ENCODE measurements around the gene KCNG2. TPM values are rescaled to one million over a fixed set of nuclear protein-coding genes. Genes with fewer than 3 reads are reported as not detected.

The KCNG2 gene
- total and polyA plus RNA-seq, 2 of the 8 experiments (the other 6 are each of a cell fraction or from before 2014, with no cell fraction given), result 0.19 to 0.74 TPM

GRCh38 chr18:79902640-79903039, 104.9 kb downstream of the KCNG2 start:
- H3K27me3 ChIP-seq (replicated peaks in 1 of 4; ENCODE audit: control insufficient read depth in 3 of 4, extremely low read depth in 1 of 4, insufficient read depth in 3 of 4, low read length in 3 of 4), result peaks cover 0 to 2% (median 0%) of the 10 kb centered on the region in 4 experiments; a peak in 1 of 7 replicates
- no peak overlapping the region for H2BK120ac ChIP-seq (replicated peaks; ENCODE audit: low read depth, low read length)
- H3K36me3 ChIP-seq (ENCODE audit: control insufficient read depth in 2 of 4, insufficient read depth in 4 of 4, low read length in 3 of 4), result peaks cover 0 to 25% (median 0%) of the 10 kb centered on the region in 4 experiments; a peak in 3 of 8 replicates
- H3K9me3 ChIP-seq (ENCODE audit: insufficient read depth in 2 of 2, low read depth in 1 of 2, low read length in 1 of 2), result peaks cover 16 to 65% of the 10 kb centered on the region in 2 experiments
- H4K20me1 ChIP-seq (replicated peaks in 1 of 2; ENCODE audit: control insufficient read depth in 1 of 2, insufficient read depth in 2 of 2, low read length in 2 of 2), result peaks cover 0 to 1% of the 10 kb centered on the region in 2 experiments
- H2BK5ac ChIP-seq (ENCODE audit: low read depth, low read length), result no peak overlapping the region
- H2BK15ac ChIP-seq (ENCODE audit: low read length), result no peak overlapping the region
- WGBS, 2 experiments (ENCODE audit: extremely low coverage in 1 of 2, insufficient coverage in 1 of 2, insufficient read length in 1 of 2, insufficient replicate concordance in 2 of 2, low coverage in 1 of 2, low lambda C conversion rate in 2 of 2, missing lambda C conversion rate in 1 of 2), result 97% methylated on average over 19 of the region's 20 CpGs; no CpG with 5 or more reads in 1 of the 2 experiments
- H3K79me1 ChIP-seq (ENCODE audit: low read depth, low read length), result no peaks in the 10 kb centered on the region
- no peak overlapping the region for H3K4ac ChIP-seq (replicated peaks; ENCODE audit: insufficient read length, low read depth, low read length)
- FAIRE-seq (no peak), DNase-seq (ENCODE audit: low read depth in 1 of 2, low spot score in 2 of 2) (no peak)
- no peak overlapping the region for H3K56ac ChIP-seq (replicated peaks; ENCODE audit: insufficient read length, low read depth, low read length)
- no peak overlapping the region for H4K91ac ChIP-seq (replicated peaks; ENCODE audit: insufficient read length, low read length)
- H3K18ac ChIP-seq (ENCODE audit: extremely low read depth, low read length), result no peak overlapping the region
- no peak overlapping the region for H4K5ac ChIP-seq (ENCODE audit: insufficient read length, low read depth, low read length)
- POLR2A ChIA-PET (ENCODE audit: partially characterized antibody), result no interaction called here
- H3K4me1 ChIP-seq (replicated peaks in 1 of 4; ENCODE audit: control insufficient read depth in 3 of 4, insufficient read depth in 4 of 4, low read length in 3 of 4), result no peaks in the 10 kb centered on the region
- no peak overlapping the region for H2BK12ac ChIP-seq (ENCODE audit: low read depth, low read length)
- no peak overlapping the region for H2BK20ac ChIP-seq (ENCODE audit: low read length)
- CTCF ChIA-PET (ENCODE audit: partially characterized antibody), result no interaction called here
- H3K9ac ChIP-seq (replicated peaks in 1 of 4; ENCODE audit: extremely low read depth in 1 of 4, low read depth in 3 of 4, low read length in 3 of 4), result no peak overlapping the region
- no peak overlapping the region for H3K4me2 ChIP-seq (ENCODE audit: insufficient read depth in 1 of 2, low read depth in 2 of 2, low read length in 2 of 2)
- no peak overlapping the region for H3K4me3 ChIP-seq (ENCODE audit: extremely low read depth in 1 of 4, insufficient read depth in 2 of 4, low read depth in 3 of 4, low read length in 4 of 4)
- no peak overlapping the region for H2AFZ ChIP-seq (ENCODE audit: low read length)
- no peak overlapping the region for H3K23ac ChIP-seq (ENCODE audit: insufficient read length)
- no peak overlapping the region for H2AK5ac ChIP-seq (ENCODE audit: low read depth, low read length)
- H4K8ac ChIP-seq (ENCODE audit: extremely low read depth, insufficient read depth, low read length), result no peak overlapping the region
- no peak overlapping the region for H3K14ac ChIP-seq (ENCODE audit: insufficient read length)
- H3K27ac ChIP-seq (ENCODE audit: low read depth, low read length), result no peak overlapping the region
- no peaks in the 10 kb centered on the region for H3K79me2 ChIP-seq (ENCODE audit: control insufficient read depth in 1 of 2, insufficient read depth in 2 of 2, low read length in 2 of 2)
- H3K23me2 ChIP-seq (ENCODE audit: low read depth, low read length), result no peaks in the 10 kb centered on the region
- TF ChIP-seq CBX8 (IDR thresholded peaks at IDR 0.05; ENCODE audit: borderline replicate concordance, low read depth, low read length) (no peak), PHF8 (conservative IDR thresholded peaks at IDR 0.05; ENCODE audit: low read depth, low read length) (no peak), SP2 (IDR thresholded peaks at IDR 0.05; ENCODE audit: low read length) (no peak), EP300 (IDR thresholded peaks at IDR 0.05; ENCODE audit: borderline replicate concordance in 1 of 2, low read depth in 2 of 2, low read length in 2 of 2) (no peak), SIN3A (conservative IDR thresholded peaks at IDR 0.05 in 1 of 2, IDR thresholded peaks at IDR 0.05 in 1 of 2; ENCODE audit: low read depth in 1 of 2, low read length in 2 of 2) (no peak), FOSL1 (IDR thresholded peaks at IDR 0.05; ENCODE audit: insufficient read depth, low read depth, low read length) (no peak), CTCF (IDR thresholded peaks at IDR 0.05; ENCODE audit: control extremely low read depth in 1 of 3, insufficient read depth in 1 of 3, low read depth in 1 of 3, low read length in 3 of 3) (no peak), BCL11A (IDR thresholded peaks at IDR 0.05; ENCODE audit: low read depth in 2 of 2, low read length in 2 of 2) (no peak), BACH1 (IDR thresholded peaks at IDR 0.05; ENCODE audit: low read length) (no peak), RNF2 (IDR thresholded peaks at IDR 0.05; ENCODE audit: borderline replicate concordance, low read depth, low read length, missing control alignments, poor library complexity, severe bottlenecking) (no peak)

All from H1 (cell line).